Measurements from ENCODE around the gene TOP2A.
"Not testable (repeated sequence)": the region's sequence is repeated elsewhere in the genome, so short reads cannot be mapped to it uniquely, and the experiment has no call there.

TOP2A gene

DNA sequence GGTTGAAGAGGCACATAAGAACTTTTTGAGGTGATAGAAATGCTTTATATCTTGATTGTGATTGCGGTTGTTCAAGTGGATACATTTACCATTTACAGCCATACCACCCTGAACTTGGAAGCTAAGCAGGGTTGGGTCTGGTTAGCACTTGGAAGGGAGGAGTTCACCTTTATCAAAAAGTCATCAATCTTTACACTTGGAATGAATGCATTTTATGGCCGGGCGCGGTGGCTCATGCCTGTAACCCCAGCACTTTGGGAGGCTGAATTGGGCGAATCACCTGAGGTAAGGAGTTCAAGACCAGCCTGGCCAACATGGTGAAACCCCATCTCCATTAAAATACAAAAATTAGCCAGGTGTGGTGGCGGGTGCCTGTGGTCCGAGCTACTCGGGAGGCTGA lies 43.7 kb downstream of the TOP2A start:
- no peak for DNase-seq

DNA sequence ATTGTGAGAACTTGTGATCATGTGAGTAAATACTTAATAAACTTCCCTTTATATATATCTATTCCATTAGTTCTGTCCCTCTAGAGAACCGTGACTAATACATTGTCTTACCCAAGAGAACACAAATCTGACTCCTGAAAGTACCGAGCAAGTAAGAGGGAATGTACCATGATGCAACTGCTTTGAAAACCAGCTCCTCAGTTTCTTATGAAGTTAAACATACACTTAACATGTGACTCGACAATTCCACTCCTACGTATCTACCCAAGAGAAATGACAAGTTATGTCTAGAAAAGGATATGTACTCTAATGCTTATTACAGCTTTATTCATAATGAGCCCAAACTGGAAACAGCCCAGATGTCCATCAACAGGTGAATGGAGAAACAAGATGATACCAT lies 44.4 kb downstream of the TOP2A start:
- no peak for DNase-seq

DNA sequence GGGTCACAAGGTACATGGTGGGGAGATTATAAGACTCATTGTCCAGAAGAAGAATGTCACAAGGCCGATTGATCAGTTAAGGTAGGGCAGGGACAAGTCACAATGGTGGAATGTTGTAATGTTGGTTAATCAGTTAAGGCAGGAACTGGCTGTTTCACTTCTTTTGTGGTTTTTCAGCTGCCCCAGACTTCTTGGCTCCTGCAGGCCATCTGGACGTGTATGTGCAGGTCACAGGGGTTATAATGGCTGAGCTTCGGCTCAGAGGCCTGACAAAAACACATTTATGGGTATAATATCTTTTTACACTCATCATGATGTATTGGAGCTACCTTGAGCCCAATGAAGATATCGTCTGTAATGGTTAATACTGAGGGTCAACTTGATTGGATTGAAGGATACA lies 45.1 kb downstream of the TOP2A start:
- DNase-seq: not testable (repeated sequence)

DNA sequence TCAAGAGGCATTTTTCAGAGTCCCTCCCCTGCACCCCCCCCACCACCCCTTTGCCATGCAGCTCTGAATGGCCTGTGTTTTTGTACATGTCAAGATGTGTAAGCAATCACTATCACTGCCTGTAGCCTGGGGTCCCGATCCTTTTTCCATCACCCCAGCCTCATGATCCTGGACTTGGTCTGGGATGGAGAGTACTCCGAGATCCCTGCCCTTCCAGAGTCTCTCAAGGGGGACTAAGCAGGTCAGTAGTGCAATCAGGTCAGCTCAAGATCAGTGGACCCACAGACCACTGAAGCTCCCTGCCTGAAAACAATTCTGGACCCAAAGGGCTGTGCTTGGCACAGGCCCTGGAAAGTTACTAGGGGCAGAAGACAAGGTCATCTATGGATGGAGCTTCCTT lies 45.7 kb downstream of the TOP2A start:
- DNase-seq: no peak

DNA sequence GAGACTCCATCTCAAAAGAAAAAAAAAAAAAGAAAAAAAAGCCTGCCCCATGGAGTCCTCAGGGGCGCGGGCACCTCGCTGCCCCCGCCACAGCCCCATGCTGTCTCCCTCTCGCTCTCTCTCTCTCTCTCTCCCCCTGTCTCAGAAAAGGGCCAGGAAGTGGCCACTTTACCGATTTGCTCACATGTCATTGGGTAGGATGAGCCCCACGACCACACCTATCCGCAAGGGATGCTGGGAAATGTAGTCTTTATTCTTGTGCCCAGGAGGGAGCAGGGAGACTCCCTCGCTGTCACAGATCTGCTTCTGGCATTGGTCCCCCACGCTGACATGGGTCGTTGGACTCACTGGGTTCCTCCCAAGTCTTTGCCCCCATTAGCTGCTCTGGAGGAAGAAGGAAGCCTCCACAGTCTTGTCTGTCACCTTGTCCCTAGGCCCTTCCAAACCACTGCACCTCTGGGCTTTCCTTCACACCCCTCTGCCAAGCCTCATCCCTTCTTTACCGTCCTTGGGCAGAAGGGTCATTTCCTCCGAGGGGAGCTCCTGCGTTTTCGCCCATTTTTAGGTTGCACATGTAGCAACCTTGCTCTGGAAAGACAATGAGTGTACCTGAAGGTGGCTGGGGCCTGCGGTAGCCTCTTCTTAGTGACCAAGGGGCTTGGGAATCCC lies 46.3 kb downstream of the TOP2A start:
- peak; percentile 69 for DNase-seq

DNA sequence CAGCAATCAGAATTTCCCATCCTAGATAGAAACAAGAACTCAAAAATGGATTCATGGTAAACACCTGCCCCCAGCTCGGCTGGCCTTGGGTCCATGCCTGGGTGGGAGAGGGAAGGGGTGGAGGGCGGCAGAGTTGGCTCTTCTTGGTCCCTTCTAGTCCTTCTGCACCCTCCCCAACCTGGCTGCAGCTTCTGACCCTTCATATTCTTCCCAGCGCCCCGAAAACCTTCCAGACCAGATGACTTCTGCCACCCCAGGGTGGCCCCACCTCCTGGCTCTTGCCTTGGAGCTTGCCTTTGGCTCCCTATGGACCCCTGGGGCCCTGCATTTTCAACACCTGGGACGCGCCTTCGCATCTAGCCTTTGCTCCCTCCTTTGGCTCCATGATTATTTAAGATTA lies 47.8 kb downstream of the TOP2A start:
- DNase-seq: no peak

DNA sequence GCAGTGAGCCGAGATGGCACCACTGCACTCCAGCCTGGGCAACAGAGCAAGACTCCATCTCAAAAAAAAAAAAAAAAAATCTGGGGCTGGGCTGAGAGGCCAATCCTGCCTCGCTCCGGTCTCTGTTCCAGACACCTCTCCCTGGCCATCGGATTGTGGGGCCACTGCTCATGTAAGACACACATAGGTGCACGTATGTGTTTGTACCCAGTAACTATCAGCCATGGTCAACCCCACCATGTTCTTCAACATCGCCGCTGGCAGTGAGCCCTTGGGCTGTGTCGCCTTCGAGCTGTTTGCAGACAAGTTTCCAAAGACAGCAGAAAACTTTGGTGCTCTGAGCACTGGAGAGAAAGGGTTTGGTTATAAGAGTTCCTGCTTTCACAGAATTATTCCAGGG lies 50.0 kb downstream of the TOP2A start:
- not testable (repeated sequence) for DNase-seq

DNA sequence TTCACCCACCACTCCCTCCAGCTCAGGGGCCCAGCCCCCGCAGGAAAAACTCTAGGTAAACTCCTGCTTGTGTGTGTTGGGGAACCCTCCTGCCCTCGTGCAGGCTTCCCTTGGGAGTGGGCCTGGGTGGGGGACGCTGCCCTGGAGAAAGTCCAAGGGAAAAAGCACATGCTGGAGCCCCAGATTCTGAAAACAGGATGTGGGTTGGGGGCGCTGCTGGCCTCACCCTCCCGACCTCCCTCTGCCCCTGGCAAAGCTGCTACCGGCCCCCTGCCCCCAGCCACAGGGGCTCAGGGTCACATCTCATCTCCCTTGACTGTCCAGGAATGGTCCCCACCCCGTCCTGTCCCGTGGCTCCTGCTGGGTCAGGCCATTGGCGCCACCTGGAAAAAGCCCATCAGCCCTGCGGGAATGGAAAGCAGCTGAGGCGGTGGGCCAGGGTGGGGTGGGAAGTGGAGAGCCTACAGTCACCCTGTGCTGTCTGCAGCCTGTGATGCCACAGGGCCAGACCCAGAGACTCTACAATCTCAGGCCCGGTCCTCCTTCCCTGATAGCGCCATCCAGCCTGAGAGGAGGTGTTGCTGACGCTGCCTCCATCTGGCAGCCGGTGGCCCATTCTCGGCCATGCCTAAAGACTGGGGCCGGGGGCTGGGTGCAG lies 50.7 kb downstream of the TOP2A start:
- DNase-seq: no peak

DNA sequence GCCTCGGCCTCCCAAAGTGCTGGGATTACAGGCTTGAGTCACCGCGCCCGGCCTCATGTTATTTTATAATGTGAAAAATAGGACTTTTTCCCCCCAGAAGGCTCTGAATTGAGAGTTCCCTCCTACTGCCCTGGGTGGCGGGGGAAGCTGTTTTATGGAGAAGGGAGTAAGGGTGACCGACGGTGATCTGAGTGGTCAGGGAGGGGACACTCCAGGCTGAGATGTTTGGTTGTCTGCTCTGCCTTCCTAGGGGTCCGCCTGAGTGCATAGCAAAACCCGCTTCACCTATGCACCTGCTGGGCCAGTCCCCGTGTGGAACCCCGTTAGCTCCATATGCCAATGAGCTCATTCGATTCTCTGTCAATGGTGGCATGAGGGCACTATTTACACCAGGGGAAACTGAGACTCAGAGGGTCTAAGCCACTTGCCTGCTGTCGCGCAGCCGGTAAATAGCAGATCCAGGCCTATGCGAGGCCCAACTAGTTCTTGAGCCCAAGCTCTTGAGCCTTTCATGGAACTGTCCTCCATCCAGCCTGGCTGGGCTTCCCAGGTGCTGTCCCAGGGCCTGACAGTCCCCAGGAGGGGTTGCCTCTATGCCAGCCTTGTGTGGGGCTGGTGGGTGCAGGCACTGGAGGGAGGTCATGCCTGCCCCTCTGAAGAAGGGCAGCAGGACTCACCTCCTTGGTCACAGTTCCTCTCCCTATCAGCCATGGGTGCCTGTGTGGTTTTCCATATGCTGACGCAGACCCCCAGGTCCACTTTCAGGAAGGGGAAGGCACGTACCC lies 51.4 kb downstream of the TOP2A start:
- DNase-seq: no peak

DNA sequence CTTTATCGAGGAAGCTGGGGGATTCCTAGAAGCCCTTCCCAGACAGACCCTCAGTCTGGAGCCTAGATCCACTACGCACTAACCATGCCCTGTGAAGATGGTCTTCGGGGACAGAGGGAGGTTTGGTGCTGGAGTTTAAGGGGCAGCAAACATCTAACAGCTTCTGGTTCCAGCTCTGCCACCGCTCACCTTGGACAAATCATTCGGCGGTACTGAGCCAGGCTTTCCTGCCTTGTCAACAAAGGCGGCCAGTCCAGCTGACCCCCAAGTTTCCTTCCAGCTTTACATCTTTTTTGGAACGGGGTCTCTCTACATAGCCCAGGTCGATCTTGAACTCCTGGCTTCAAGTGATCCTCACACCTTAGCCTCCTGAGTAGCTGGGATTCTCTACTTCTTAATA lies 52.8 kb downstream of the TOP2A start:
- no peak for DNase-seq

DNA sequence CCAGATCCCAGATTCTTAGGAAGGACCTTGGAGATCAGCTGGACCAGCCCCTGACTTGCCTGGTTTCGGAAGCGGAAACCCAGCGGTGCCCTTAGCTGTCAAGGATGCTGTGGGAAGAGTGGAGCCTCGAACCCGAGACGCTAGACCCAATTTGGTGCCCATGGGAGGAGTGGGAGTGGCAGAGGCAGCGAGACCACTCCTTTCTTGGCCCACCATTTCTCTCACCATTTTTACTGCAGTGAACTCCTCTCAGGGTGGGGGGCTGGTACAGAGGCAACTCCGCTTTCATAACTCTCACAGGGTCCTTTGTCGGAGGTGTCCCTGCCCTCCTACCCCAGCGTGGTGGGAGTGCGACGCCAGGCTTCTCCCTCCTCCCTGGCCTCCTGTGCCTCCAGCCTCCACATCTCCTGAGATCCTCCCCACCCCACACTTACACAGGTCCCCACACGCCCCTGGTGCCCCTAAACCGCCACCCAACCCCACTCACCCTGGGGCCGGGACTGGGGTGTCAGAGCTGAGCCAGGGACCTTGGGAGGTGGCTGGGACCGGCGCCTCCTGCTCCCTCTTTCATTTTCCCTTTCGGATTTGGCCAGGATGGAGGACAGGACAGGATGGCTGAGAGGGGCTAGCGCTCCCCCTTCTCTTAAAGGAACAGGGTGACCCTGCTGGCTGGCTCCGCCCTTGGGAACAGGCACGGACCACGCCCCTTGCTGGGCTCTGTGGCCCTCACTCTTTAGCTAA lies 53.4 kb downstream of the TOP2A start, which contains the start of gene GJD3:
Gene GJD3, minus strand, starts transcription at position 617 of the 741 bp plus-strand sequence. CDS start 922 bp downstream, outside the sequence.
- peak; percentile 40 for DNase-seq

DNA sequence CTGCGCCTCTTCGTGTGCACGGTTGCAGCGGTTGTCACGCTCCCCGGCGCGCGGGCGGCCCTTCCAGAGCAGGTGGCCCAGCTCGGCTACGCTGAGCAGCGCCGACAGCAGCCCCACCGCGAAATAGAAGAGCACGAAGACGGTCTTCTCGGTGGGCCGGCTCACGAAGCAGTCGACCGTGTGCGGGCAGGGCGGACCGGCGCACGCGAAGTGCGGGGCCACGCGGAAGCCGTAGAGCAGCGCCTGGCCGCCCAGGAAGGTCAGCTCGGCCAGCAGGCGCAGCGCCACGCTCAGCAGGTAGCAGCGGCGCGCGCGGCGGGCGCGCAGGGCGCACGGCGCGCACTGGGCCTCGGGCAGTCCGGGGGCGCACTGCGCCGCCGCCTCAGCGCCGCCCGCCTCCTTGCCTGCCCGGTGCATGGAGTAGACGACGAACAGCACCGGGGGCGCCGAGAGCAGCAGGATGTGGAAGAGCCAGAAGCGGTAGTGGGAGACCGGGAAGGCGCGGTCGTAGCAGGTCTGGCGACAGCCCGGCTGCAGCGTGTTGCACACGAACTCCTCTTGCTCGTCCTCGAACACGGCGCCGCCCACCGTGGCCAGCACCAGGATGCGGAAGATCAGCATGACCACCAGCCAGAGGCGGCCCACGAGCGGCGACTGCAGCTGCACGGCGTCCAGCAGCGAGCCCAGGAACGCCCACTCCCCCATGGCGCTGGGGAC lies 54.4 kb downstream of the TOP2A start:
- DNase-seq: peak; percentile 43

DNA sequence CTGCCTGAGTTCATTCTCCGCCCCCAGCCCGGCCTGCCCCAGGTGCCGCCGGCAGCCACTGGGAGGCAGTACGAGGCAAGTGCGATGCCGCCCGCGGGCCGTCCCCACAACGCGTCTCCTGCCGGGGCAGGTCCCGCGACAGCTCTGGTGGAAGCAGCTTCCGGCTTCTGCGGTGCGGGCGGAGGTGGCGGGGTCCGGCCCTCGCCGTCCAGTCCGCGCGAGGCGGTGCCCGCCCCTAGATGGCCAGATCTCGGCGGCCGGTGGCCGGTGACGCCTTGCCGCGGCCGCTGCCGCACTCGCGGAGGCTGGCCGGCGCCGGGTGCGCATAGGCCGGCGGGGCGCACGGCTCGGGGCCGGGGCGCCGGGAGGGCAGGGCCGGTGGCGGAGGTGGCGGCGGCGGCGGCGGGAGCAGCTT lies 55.0 kb downstream of the TOP2A start:
- peak; percentile 82 for DNase-seq

DNA sequence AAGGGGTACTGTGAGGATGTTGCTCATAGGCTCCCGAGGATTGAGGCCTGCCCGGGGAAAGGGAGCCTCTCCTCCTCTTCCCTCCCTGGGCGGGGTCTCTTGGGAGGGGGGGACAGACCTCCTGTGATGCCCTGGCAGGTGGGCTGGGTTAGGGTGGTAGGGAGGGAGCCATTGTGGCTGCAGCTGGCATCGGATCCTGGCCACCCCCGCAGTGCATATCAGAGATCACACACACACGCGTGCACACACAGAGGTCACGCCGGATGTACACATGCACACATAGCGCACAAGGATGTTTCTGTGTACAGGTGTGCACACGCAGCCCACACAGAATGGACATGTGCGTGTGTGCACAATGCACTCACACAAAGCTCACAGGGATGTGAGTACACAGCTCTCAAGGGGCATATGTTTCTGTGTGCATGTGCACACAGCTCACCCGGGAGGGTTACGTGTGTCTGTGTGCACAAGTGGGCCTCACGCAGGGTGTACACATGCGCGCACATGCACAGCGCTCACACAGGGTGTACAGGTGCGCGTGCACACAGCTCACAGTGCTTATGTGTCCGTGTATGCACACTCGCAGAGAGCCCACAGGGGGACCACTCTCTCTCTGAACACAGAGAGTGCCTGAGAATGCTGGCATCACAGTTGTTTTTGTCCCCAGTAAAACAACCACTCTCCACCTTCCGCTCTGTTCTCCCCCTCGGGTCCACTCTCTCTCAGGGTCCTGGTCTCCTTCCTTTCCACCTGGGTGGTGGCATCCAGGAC lies 55.6 kb downstream of the TOP2A start:
- no peak for DNase-seq

DNA sequence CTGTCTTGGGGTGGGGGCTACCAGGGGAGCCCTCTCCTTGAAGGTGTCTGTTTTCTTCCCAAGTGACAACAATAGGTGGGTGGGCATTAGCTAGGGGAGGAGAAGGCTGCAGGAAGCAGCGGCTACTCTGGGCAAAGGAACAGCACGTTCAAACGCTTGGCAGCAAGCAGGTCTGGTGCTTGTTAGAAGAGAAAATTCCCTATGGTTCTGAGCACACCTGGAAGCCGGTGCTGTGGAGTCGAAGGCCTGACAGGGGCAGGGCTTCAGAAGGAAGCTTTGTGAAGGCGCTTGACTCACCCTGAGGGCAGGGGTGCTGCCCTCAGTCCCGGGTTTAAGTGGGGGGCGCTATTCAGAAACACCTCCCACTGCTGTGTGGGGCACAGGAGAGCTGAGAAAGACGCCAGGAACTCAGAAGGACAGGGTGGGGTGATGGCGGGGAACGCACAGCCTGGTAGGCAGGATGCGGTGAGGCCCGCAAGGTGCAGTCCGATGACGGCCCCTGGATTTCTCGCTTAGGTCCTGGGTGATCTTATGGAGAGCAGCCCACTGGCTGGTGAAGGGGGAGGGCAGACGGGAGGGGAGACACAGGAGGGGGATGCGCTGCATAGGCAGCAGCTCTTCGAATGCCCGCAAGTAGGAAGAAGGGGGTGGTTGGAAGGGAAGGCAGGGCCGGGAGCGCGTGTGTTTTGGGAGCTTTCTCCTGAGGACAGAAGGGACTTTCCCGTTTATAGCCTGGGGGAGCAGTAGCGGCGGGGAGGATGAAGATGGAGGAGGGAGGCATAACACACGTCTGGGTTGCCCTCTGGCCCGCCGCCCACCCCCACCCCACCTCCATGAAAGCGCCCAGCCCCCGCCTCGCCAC lies 56.4 kb downstream of the TOP2A start:
- no peak for DNase-seq

DNA sequence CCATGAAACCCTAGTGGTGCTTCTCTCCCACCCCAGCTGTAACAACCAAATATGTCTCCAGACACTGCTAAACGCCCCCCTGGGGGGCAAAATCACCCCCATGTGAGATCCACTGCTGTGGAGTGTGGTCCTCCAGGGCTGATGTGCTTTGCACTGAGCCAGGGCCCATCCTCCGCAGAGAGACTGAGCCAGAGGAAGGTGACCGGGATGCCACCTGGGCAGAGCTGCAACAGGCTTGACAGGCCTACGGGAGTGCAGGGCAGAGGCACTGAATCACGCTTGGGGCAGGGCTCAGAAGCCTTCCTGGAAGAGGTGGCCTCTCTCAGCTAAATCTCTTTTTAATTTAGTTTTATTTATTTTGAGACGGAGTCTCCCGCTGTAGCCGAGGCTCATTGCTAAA lies 57.6 kb downstream of the TOP2A start:
- no peak for DNase-seq

DNA sequence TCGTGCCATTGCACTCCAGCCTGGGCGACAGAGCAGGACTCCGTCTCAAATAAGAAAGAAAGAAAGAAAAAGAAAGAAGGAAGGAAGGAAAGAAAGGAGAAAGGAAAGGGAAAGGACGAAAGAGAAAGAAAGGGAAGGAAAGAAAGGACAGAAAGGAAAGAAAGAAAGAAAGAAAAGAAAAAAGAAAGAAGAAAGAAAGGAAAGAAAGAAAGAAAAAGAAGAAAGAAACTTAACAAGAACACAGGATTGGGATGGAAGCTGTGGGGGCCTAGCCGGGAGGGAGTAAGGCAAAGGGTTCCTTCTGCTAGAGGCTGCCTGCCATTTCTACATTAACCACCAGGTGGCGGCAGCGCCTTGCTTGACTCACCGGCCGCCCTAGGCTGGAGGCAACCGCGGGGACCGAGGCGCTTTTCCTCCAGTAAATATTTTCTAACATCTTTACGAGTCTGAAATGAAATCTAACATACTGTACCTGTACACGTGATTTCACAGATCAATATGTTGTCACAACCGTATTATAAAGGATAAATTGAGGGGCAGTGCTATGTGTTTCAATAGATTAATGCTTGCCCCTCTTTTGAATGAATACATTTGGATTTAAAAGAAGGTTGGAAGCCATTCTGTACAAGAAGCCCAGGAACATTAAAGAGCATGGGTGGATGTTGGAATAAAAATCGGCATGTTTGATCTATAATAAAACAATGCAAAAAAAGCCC lies 59.2 kb downstream of the TOP2A start:
- DNase-seq: peak; percentile 94

DNA sequence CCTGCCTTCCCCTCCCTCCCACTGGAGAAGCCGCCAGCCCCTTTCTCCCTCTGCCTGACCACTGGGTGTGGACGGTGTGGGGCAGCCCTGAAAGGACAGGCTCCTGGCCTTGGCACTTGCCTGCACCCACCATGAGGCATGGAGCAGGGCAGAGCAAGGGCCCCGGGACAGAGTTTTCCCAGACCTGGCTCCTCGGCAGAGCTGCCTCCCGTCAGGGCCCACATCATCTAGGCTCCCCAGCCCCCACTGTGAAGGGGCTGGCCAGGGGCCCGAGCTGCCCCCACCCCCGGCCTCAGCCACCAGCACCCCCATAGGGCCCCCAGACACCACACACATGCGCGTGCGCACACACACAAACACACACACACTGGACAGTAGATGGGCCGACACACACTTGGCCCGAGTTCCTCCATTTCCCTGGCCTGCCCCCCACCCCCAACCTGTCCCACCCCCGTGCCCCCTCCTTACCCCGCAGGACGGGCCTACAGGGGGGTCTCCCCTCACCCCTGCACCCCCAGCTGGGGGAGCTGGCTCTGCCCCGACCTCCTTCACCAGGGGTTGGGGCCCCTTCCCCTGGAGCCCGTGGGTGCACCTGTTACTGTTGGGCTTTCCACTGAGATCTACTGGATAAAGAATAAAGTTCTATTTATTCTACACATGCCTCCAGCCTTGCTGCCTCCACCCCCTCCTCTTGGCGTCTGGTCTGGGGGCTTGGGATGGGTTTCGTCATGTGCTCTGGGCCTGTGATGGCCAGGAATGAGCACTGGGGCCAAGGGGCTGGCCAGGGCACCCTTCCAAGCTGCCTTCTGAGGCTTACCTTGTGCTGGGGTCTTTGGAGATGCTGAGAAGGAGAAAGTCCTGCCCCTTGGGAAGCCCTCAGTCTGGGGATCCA lies 60.5 kb downstream of the TOP2A start:
- DNase-seq: no peak
